ENCODE measurements around the gene BRAT1.

BRAT1 gene

GRCh38 chr7:2502647-2502966 lies 52.7 kb downstream of the BRAT1 start:
- no peaks in the 10 kb centered on the region for H3K36me3 Mint-ChIP-seq (ENCODE audit: low read depth)
- H3K9me3 Mint-ChIP-seq, result no peaks in the 10 kb centered on the region
- H3K27ac Mint-ChIP-seq, result peak overlapping the region; percentile 62 to 90 (median 87)
- H3K4me3 Mint-ChIP-seq, result no peak overlapping the region
- peaks cover 47% of the 10 kb centered on the region for H3K4me1 Mint-ChIP-seq
- H3K27me3 Mint-ChIP-seq (ENCODE audit: low read depth), result peaks cover 4% of the 10 kb centered on the region
- TF ChIP-seq, protein P1, sequence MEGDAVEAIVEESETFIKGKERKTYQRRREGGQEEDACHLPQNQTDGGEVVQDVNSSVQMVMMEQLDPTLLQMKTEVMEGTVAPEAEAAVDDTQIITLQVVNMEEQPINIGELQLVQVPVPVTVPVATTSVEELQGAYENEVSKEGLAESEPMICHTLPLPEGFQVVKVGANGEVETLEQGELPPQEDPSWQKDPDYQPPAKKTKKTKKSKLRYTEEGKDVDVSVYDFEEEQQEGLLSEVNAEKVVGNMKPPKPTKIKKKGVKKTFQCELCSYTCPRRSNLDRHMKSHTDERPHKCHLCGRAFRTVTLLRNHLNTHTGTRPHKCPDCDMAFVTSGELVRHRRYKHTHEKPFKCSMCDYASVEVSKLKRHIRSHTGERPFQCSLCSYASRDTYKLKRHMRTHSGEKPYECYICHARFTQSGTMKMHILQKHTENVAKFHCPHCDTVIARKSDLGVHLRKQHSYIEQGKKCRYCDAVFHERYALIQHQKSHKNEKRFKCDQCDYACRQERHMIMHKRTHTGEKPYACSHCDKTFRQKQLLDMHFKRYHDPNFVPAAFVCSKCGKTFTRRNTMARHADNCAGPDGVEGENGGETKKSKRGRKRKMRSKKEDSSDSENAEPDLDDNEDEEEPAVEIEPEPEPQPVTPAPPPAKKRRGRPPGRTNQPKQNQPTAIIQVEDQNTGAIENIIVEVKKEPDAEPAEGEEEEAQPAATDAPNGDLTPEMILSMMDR (IDR thresholded peaks at IDR 0.05; ENCODE audit: unreplicated experiment in 3 of 3), result no peak

DNA sequence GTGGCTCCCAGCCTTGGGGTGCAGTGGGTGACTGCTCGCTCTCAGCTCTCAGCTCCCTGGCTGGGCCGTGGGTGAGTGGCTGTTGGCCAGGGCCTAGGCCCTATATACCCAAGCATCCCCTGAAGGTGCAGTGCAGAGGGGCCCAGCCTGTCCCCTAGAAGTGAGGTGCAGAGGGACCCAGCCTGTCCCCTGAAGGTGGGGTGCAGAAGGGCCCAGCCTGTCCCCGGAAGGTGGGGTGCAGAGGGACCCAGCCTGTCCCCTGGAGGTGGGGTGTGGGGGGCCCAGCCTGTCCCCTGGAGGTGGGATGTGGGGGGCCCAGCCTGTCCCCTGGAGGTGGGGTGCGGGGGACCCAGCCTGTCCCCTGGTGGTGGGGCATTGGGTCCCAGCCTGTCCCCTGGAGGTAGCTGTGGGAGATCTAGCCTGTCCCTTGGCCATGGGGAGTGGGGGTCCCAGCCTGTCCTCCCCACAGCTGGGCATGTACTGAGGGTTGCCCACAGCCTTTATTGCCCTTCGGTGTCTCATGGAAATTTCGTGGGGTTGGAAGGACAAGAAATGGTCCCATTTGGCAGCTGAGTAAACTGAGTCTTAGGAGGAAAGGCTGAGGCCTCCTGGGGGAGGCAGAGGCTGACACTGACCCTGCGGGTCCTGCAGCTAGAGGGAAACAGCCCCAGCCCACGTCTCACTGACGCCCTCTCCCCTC lies 53.2 kb downstream of the BRAT1 start:
- TF ChIP-seq, protein P1 (IDR thresholded peaks at IDR 0.05; ENCODE audit: unreplicated experiment in 3 of 3), result no peak
- H3K36me3 Mint-ChIP-seq (ENCODE audit: low read depth), result no peaks in the 10 kb centered on the region
- H3K4me1 Mint-ChIP-seq, result peaks cover 52% of the 10 kb centered on the region
- H3K27ac Mint-ChIP-seq, result peak overlapping the region in 2 of 3 experiments; percentile 48 to 71
- no peak overlapping the region for H3K4me3 Mint-ChIP-seq
- H3K9me3 Mint-ChIP-seq, result no peaks in the 10 kb centered on the region
- peaks cover 4% of the 10 kb centered on the region for H3K27me3 Mint-ChIP-seq (ENCODE audit: low read depth)

DNA sequence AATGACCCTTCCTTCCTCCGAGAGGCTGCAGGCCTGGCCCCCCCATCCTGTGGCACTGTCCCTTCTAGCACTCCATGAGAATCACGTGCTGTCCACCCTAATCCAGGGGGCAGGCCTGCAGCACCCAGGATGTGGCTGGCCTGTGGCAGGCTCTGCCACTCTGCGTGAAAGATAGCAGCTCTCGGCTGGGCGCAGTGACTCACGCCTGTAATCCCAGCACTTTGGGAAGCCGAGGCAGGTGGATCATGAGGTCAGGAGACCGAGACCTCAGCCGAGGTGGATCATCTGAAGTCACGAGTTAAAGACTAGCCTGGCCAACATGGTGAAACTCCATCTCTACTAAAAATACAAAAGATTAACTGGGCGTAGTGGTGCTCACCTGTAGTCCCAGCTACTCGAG lies 54.6 kb downstream of the BRAT1 start:
- Mint-ChIP-seq H3K27ac (peak overlapping the region; percentile 77 to 82 (median 80)), H3K9me3 (no peaks in the 10 kb centered on the region), H3K4me1 (peaks cover 59% of the 10 kb centered on the region), H3K36me3 (ENCODE audit: low read depth) (no peaks in the 10 kb centered on the region), H3K4me3 (peak overlapping the region in 2 of 3 experiments; percentile 11 to 20), H3K27me3 (ENCODE audit: low read depth) (peaks cover 4% of the 10 kb centered on the region)
- TF ChIP-seq, protein P1 (IDR thresholded peaks at IDR 0.05; ENCODE audit: unreplicated experiment in 3 of 3), result no peak

GRCh38 chr7:2499719-2500430 lies 55.4 kb downstream of the BRAT1 start:
- H3K4me1 Mint-ChIP-seq, result peaks cover 63% of the 10 kb centered on the region
- H3K27ac Mint-ChIP-seq, result peak overlapping the region; percentile 84 to 93 (median 86)
- H3K27me3 Mint-ChIP-seq (ENCODE audit: low read depth), result peaks cover 4% of the 10 kb centered on the region
- H3K36me3 Mint-ChIP-seq (ENCODE audit: low read depth), result no peaks in the 10 kb centered on the region
- no peak overlapping the region for H3K4me3 Mint-ChIP-seq
- no peaks in the 10 kb centered on the region for H3K9me3 Mint-ChIP-seq
- TF ChIP-seq, protein P1 (IDR thresholded peaks at IDR 0.05; ENCODE audit: unreplicated experiment in 3 of 3), result no peak

GRCh38 chr7:2499181-2499580 lies 56.1 kb downstream of the BRAT1 start:
- peaks cover 66% of the 10 kb centered on the region for H3K4me1 Mint-ChIP-seq
- TF ChIP-seq, protein P1 (IDR thresholded peaks at IDR 0.05; ENCODE audit: unreplicated experiment in 3 of 3), result no peak
- no peaks in the 10 kb centered on the region for H3K9me3 Mint-ChIP-seq
- H3K27ac Mint-ChIP-seq, result peak overlapping the region; percentile 84 to 93 (median 86)
- peaks cover 4% of the 10 kb centered on the region for H3K27me3 Mint-ChIP-seq (ENCODE audit: low read depth)
- H3K4me3 Mint-ChIP-seq, result peak overlapping the region; percentile 23 to 45 (median 27)
- H3K36me3 Mint-ChIP-seq (ENCODE audit: low read depth), result no peaks in the 10 kb centered on the region
